HG02943 (cell line): Measurements from ENCODE around the gene CAMTA1.

Experiments
- ATAC-seq: cut with Tn5 transposase; IDR thresholded peaks from one replicate; pipeline ENCODE4 v1.9.1; 2021; ENCODE audit warnings: mild to moderate bottlenecking, low read depth, moderate library complexity; ENCODE audit not compliant: unreplicated experiment

CAMTA1 gene

DNA sequence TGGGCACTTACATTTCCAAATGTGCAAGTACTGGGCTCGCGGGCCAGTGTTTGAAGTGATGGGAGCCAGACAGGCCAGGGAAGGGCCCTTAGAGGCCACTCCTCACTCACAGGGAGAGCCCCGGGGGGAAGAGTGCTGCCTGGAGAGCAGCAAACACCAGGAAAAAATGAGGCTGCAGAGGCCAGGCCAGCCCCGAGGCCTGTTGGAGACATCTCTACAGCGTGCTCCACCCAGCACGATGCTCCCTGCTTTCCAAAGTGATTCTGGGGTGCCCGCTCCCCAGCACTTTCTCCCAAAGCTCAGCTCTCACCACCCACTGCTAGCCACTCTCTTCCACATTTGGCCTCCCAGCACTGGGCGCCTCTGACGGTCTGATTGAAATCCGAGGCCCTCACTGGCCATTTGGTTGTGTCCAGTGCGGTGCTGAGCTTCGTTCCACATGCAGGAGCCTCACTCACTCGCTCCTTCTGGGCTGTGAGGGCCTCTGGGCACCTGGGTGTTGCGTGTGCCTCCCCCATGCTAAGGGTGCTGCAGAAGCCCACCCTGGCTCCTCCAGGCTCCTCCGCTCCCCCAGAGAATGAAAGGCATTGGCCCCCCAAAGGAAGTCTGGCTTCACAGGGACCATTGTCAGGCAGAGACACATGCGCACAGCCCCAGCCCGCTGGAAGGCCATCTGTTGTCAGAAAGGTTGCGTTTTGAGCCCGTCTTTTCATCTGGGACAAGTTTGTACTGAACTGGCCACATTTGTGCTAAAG, 600.4 kb downstream of the CAMTA1 start:
- ATAC-seq = no peak

DNA sequence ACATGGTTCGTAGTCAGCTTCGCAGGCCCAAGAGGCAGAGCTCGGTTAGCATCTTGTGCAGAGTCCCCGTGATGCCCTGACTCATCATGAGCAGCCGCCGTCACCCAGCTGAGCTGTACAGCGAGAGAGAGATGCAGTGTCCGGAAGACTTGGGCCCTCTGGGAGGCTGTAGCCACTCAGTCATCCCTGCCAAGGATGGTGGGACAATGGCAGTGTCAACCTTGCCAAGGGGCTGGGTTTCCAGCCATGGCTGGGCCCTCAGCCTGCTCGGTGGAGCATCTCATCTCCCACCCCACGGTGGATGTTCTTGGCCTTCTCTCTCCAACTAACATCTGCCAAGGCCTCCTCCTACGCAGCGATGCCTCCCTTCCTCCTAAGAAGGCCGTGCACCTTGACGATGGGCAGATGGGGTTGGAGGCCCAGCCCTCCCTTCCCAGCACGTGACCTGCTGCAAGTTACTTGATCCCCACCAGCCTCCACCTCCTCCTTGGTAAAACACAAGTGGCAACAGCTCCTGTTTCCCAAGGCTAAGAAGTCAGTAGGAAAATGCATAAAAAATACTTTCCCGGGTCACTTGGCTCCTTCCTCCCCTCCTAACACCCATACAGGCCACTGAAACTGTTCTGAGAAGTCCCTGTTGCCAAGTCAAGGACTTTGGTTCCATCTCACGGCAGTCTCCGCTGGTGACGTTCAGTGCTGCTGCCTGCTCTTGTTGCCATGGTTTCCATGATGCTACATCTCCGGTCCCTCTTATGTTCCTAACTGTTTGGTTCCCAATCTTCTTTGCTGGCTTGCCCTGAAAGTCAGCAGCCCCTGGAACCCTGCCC, 601.2 kb downstream of the CAMTA1 start:
- no peak for ATAC-seq

DNA sequence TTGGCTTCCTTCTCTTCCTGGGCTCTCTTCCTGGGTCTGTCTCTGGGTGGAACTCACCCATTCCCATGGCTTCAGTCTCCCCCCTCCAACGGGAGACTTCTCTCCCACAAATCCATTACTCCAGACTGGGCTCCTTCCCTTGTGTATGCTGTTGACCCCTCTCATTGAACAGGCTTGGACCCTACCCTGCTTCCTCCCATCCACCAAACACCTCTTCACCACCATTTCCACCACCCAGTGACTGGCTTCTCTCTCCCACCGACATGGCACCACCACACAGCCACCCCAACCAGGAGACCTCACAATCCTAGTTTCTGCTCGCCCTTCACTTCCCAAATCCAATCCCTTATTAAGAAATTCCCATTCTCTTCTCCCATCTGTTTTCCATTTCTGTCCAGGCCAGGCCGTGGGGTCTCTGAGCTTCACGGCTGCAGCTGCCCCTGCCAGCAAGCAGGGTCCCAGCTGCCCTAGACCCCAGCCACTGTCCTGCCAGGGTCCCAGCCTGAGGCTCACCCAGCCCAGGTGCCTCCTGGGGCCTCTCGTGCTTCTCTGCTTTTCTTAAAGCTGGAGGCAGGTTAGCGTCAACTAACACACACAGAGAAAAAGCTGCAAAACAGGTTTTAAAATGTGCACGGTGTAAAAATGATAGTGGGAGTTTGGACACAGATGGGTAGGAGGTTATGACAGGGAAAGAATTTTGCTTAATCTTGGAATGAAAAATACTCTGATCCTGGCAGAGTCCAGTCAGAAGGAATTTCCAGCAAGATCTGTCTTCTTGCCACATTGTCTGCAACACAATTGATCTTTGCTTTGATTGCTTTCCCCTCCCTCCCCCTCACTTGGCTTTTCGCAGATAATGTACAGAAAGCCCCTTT, 602.0 kb downstream of the CAMTA1 start:
- no peak for ATAC-seq

DNA sequence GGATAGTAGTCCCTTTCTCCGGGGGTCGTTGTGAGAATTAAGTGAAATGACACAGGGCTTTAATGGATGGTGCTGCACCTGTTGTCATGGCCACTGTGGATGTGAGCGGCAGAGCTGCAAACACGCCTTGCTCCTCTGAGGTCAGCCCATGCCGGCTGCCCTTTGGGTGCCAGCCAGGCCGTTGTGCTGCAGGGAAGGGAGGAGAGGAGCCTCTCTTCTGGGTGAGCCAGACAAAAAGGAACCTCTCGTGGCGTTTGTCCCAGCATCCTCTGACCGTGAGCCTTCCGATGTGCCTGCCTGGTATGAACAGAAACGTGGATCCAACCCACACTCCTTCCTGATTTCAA, 602.9 kb downstream of the CAMTA1 start:
- ATAC-seq = no peak

DNA sequence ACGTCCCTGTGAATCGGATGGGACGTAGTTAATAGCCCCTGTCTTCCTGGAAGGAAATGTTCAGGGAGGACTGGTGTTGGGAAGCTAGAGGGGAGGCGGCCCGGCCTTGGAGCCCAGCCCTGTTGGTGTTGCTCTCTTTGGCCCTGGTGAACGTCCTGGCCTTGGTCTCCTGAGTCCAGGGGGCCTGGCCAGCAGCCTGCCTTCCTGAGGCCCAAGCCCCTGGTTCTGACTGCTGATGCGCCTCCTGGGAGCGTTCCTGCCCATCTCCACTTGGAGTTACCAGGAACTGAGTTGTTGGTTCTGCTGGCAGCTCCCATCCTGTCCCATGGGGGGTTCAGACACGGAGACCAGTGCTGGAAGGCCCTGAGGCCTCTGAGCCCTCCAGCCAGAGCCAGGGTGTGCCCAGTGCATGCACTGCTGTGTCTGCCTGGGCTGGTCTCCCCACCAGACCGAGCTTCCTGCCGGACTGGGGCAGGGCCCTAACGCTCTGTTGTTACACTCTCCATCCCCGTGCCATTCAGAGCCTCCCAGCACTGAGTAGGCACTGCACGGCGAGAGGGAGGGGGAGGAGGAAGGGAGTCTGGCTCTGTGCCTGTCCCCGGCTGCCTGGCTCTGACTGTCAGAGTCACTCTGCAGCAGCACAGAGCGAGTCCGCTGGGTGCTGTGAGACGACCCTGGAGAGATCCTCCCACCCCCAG, 603.4 kb downstream of the CAMTA1 start:
- ATAC-seq = no peak

DNA sequence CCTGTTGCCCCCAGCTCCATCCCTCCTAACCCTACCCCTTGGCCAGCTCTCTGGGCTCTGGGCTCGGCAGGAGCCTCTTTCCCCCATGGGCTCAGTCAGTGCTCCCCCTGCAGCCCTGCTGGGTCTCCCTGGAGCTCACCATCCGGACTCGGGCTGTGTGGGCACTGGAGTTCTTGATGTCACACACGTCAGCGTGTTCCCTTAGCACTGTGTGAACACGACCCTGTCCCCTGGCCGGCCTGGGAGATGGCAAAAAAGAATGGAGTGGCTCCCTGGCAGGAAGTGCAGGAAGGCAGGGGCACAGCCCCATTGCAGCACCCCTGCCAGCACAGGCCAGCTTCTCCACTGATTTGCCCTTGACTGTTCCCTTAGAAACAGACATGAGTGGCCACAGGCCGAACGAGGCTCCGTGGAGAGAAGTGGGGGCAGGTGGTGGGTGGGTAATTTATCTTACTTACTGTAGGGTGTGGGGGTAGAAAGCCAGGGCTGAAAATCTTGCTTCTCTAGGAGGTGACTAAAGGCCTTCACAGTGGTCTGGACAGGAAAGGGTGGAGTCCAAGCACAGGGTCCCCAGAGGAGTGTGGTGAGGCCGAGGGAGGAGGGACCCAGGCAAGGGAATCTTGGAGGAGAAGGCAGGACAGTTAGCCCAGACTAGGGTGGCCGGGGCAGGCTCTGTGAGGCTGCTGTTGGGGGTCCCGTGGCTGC, 604.1 kb downstream of the CAMTA1 start:
- ATAC-seq = no peak

DNA sequence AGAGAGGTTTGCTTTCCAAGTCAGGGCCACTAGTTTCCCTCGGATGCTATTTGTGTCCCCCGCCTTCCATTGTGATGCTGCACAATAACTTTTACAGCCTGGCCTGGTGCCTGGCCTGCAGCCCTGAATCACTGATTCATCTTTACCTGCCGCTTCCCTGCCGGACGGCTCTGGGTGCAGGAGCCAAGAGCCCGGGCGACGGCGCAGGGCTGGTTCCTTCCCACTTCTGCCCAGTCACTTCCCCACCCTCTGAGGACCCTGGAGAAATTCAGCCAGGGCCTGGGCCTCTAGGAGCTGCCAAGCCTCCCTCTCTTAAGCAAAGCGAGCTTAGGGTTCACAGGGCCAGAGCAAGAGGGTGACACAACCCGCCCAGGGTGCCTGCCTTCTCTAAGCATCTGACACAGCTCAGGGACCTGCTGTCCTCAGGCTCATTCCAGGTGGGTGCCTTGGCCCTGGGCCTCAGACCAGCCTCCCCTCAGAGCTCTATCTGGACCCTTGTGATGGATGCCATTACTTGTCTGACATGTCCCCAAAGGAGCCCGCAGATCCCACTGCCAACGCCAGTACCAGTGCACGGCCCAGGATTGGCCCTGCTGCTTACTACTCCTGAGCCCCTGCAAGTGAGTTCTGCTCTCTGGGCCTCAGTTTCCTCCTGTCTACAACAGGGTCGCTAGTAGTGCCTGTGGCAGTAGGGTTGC, 604.8 kb downstream of the CAMTA1 start:
- no peak for ATAC-seq

DNA sequence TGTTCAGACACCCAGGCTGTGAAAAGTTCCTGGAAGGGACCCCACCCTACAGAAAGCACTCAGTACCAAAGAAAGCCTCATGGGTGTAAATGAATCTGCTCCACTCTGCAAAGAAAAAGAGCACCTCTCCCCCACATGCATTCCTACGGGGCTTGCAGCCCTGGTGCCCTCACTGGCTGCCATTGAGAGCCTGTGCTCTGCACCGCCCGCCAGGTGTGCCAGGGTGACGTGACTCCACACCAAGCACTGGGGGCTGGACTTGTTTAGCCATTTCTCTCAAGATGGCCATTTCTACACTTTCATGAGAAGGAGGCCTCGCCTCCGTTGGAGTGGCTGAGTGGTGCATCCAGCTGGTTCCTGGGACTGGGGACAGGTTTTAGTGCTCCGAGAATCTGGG, 605.3 kb downstream of the CAMTA1 start:
- no peak for ATAC-seq

DNA sequence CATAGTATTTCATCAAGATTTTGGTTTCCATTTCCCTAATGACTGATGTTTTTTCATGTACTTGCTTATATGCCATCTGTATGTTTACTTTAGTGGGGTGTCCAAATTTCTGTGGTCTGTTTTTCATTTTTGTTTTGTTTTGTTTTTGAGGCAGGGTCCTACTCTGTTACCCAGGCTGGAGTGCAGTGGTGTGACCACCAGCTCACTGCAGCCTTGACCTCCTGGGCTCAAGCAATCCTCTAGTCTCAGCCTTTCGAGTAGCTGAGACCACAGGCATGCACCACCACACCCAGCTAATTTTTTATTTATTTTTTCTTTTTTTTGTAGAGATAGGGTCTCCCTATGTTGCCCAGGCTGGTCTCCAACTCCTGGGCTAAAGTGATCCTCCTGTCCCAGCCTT, 607.9 kb downstream of the CAMTA1 start:
- no peak for ATAC-seq

DNA sequence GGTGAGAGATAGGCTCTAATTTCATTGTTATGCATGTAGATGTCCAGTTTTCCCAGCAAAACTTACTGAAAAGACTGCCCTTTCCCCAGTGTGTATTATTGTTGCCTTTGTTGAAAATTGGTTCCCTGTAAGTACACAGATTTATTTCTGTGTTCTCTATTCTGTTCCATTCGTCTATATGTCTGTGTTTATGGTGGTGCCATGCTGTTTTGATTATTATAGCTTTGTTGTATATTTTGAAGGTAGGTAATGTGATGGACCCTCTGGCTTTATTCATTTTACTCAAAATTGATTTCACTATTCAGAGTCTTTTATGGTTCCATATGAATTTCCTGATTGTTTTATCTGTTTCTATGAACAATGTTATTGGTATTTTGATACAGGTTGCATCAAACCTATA, 610.0 kb downstream of the CAMTA1 start:
- no peak for ATAC-seq

DNA sequence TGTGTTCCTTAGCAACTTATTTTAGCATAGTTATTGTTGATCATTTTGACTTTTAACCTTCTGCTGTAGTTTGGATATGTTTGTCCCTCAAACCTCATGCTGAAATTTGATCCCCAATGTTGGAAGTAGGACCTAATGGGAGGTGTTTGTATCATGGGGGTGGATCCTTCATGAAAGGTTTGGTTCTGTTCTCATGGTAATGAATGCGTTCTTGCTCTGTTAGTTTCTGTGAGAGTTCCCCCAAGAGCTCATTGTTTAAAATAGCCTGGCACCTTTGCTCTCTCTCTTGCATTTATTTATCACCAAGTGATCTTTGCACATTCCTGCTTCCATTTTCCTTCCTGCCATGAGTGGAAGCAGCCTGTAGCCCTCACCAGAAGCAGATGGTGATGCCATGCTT, 613.7 kb downstream of the CAMTA1 start:
- no peak for ATAC-seq

DNA sequence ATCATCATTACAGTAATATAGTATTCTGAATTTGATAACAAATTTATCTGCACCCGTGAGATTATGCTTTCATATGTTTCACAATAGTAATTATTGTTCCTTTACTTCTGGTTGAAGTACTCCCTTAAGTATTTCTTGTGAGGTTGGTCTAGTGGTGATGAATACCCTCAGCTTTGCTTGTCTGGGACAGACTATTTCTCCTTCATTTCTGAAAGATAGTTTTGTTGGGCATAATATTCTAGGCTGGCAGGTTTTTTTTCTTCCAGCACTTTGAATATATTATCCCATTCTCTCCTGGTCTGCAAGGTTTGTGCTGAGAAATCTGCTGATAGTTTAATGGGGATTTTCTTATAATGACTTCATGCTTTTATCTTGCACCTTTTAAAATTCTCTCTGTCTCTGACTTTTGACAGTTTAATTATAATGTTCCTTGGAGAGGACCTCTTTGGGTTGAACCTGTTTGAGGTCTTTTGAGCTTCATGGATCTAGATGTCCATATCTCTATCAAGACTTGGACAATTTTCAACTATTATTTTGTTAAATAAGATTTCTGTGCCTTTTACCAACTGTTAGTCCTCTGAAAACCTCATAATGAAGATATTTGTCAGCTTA, 614.4 kb downstream of the CAMTA1 start:
- no peak for ATAC-seq

DNA sequence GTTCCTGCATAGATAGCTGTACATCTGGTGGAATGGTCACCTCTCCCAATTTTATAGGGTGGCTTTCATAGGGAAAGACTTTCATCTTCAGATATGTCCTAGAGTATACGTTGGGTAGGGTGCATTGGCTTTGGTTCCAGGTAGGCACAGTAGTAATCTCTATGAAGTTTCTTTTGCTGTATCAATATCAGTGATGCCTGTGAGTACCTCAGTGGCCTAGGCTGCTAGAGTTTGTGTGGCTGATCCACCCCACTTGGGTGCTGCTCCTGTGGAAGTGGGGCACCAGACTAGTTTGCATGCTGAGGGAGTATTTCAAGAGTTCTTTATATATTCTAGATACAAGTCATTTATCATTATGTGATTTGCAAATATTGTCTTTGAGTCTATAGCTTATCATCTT, 615.3 kb downstream of the CAMTA1 start:
- no peak for ATAC-seq

DNA sequence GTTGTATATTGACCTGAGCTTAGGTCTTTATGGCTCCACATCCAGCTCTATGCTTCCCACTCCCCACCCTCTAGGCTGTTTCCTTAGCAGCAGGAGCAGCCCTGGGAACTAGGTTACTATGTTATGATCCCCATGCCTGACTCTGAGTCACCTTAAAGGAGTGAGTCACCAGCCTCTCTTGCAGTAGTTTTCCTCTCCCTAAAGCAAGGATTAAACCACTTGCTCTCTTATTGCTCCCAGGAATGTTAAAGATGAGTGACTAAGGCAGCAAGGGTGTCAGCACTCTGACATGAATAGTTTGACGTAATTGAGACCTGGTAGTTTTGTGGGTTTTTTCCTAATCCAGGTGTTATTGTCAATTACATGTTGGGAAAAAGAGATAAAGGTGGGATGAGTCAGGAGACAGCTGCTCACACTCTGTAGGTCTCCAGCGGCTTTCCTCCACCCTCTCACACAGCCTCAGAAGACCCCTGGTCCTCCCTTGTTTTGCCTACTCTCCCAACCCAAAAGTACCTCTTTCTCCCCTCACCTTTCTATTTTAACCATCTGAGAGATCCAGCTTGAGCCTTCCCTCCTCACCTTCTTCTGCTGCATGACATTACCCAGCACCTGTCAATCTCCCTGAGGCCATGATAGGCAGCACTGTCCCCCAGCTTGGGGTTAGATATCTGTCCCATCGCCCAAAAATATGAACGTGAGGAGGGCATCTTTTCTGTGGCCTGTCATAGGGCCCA, 616.7 kb downstream of the CAMTA1 start:
- no peak for ATAC-seq

DNA sequence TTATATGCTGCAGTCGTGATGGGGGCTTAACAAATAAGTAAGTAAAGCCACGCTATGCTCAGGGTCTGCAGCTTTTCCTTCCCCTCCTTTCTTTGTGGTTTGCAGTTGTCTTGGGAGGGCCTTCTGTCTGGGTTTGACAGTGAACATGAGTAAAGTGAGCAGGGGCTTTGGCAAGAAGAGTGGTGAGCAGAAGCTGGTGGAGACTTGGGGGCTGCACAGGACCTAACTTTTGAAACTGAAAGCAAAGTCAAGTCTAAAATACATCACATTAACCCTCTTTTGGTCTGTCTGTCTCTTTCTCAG, 617.2 kb downstream of the CAMTA1 start:
- no peak for ATAC-seq

DNA sequence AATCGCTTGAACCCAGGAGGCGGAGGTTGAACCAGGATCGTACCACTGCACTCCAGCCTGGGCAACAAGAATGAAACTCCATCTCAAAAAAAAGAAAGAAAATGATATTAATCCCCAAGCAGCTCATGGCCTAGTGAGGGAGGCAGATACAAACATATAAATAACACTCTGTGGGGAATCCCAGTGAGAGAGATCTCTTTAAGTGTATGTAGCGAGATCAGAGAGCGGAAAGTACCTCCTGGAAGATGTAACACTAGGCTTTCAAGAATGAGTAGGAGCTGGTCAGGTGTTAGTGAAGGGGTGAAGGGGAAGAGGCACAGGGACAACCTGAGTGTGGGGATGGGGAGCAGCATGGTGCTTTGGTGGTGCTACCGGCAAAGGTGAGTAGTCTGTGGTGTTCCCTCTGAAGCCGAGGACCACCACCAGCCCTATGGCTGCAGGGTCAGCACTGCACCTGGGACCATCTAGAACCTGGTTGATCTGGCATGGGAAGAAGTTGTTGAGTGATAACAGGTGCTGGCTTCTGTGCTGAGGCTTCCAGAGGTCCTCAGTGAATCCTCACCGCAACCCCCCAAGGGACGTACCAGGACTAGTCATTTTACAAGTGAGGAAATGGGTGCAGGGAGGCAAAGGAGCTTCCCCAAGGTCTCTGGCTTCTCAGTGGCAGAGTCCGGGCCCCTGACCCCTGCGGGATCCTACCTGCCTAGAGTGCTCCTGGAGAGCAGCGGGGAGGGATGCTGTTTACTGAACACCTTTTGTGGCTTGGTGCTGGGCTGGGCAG, 618.2 kb downstream of the CAMTA1 start:
- ATAC-seq = no peak

DNA sequence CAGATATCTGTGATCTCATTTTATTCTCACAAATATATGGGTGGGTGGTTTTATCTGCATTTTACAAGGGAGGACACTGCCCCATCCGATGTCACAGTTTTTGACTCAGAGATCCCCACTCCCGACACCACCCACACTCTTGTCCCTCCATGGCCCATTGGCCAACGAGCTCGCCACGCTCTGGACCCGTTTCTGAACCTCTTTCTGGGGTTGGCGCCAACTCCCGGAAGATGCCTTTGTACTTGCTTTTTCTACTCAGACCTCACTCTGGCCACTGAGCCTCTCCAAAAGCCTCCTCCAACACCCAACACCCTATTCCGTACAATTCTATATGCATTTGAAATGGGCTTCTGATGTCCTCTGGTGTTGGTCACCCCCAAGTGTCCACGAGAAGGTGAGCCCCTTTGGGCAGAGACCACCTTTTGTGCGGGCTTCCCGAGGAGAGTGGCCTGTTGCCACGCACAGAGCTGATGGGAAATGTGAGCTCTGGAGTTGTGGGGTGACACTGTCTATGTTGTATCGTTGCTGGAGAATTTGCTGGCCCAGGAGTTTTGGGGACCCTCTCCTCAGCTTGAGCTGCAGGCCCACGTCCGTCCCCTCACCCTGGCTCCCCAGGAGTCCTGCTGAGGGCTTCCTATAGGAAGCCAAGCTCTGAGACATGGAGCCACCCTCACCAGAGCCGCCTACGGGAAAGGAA, 618.9 kb downstream of the CAMTA1 start:
- no peak for ATAC-seq
